ENCODE results near the gene DLGAP1.

The DLGAP1 gene

GRCh38 chr18:3511980-3512379 lies 943.1 kb downstream of the DLGAP1 start:
- DNase-seq (ENCODE audit: low read depth), result peak; percentile 89
- TF ChIP-seq MAX (IDR thresholded peaks at IDR 0.05; ENCODE audit: low read depth, low read length) (no peak), POLR2A (IDR thresholded peaks at IDR 0.05; ENCODE audit: extremely low read depth, insufficient read length) (no peak), MYC (IDR thresholded peaks at IDR 0.05; ENCODE audit: low read depth, low read length) (no peak)
- TF ChIP-seq, protein P1, sequence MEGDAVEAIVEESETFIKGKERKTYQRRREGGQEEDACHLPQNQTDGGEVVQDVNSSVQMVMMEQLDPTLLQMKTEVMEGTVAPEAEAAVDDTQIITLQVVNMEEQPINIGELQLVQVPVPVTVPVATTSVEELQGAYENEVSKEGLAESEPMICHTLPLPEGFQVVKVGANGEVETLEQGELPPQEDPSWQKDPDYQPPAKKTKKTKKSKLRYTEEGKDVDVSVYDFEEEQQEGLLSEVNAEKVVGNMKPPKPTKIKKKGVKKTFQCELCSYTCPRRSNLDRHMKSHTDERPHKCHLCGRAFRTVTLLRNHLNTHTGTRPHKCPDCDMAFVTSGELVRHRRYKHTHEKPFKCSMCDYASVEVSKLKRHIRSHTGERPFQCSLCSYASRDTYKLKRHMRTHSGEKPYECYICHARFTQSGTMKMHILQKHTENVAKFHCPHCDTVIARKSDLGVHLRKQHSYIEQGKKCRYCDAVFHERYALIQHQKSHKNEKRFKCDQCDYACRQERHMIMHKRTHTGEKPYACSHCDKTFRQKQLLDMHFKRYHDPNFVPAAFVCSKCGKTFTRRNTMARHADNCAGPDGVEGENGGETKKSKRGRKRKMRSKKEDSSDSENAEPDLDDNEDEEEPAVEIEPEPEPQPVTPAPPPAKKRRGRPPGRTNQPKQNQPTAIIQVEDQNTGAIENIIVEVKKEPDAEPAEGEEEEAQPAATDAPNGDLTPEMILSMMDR (IDR thresholded peaks at IDR 0.05; ENCODE audit: low read depth, low read length), result no peak
- H3K4me3 ChIP-seq (ENCODE audit: low read depth, low read length), result no peak overlapping the region

DNA sequence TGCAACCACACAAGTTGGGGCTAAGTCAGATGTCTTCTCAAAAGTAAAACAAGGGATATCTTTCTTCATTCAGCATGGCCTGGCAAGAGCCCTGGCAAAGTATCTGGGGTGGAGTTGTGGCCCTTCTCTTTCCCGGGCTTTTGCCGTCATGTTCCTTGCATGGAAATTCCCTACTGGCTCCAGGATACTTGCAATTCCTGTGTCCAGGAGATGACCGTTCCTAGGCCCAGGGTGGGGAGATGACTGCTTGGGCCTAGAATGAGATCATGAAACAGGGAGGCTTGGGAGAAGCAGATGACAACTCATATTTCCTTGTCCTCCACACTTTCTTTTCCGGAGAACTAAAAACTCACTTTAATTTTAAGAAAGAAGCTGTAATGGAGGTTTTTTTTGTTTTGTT lies 944.2 kb downstream of the DLGAP1 start:
- H3K4me3 ChIP-seq (ENCODE audit: low read depth, low read length), result no peak overlapping the region
- no peak for DNase-seq (ENCODE audit: low read depth)
- no peak for TF ChIP-seq MYC (IDR thresholded peaks at IDR 0.05; ENCODE audit: low read depth, low read length)
- no peak for TF ChIP-seq POLR2A (IDR thresholded peaks at IDR 0.05; ENCODE audit: extremely low read depth, insufficient read length)
- TF ChIP-seq, protein P1 (IDR thresholded peaks at IDR 0.05; ENCODE audit: low read depth, low read length), result no peak
- no peak for TF ChIP-seq MAX (IDR thresholded peaks at IDR 0.05; ENCODE audit: low read depth, low read length)

DNA sequence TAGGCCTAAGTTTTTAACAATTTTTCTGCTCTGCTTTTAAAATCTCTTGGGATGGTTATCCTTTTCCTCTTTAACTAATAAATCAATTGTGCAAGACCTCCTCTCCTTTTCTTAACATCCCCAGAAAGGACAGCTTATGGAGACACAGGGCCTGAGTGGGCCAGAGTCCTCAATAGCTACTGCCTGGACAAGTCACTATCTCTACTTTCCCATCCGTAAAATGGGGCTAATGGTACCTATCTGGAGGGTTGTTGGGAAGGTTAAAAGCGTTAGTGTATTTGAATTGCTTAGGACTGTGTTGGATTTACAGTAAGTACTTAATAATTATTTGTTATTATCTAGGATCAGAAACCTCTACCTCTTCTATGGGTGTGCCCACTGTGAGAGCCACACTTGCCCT lies 945.1 kb downstream of the DLGAP1 start:
- no peak overlapping the region for H3K4me3 ChIP-seq (ENCODE audit: low read depth, low read length)
- TF ChIP-seq MYC (IDR thresholded peaks at IDR 0.05; ENCODE audit: low read depth, low read length) (no peak), MAX (IDR thresholded peaks at IDR 0.05; ENCODE audit: low read depth, low read length) (no peak), POLR2A (IDR thresholded peaks at IDR 0.05; ENCODE audit: extremely low read depth, insufficient read length) (no peak)
- TF ChIP-seq, protein P1 (IDR thresholded peaks at IDR 0.05; ENCODE audit: low read depth, low read length), result no peak
- DNase-seq (ENCODE audit: low read depth), result no peak

GRCh38 chr18:3508576-3509549 lies 946.2 kb downstream of the DLGAP1 start:
- TF ChIP-seq MYC (IDR thresholded peaks at IDR 0.05; ENCODE audit: low read depth, low read length) (no peak), POLR2A (IDR thresholded peaks at IDR 0.05; ENCODE audit: extremely low read depth, insufficient read length) (no peak), MAX (IDR thresholded peaks at IDR 0.05; ENCODE audit: low read depth, low read length) (no peak)
- TF ChIP-seq, protein P1 (IDR thresholded peaks at IDR 0.05; ENCODE audit: low read depth, low read length), result no peak
- no peak overlapping the region for H3K4me3 ChIP-seq (ENCODE audit: low read depth, low read length)
- DNase-seq (ENCODE audit: low read depth), result peak; percentile 70

DNA sequence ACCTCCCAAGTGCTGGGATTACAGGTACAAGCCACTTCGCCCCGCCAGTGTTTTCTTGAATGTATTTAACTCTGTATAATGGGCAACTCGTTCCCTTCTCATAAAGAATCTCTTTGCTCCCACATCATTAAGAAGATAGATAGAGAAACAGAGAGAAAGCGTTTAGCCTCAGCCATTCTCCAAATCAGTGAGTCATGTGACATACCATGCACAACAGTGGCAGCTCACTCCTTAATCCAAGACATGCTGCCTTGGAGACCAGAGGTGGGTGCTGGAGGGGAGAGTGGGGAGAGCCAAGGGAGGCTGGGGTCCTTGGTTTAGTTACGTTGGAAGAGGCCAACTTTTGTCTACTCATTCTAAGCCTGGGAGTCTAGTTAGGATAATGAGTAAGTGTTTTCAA lies 950.5 kb downstream of the DLGAP1 start:
- H3K4me3 ChIP-seq (ENCODE audit: low read depth, low read length), result no peak overlapping the region
- TF ChIP-seq MAX (IDR thresholded peaks at IDR 0.05; ENCODE audit: low read depth, low read length) (no peak), POLR2A (IDR thresholded peaks at IDR 0.05; ENCODE audit: extremely low read depth, insufficient read length) (no peak), MYC (IDR thresholded peaks at IDR 0.05; ENCODE audit: low read depth, low read length) (no peak)
- TF ChIP-seq, protein P1 (IDR thresholded peaks at IDR 0.05; ENCODE audit: low read depth, low read length), result no peak
- no peak for DNase-seq (ENCODE audit: low read depth)

Measured in NB4 (cell line).